NCI-H510A treated with DMSO at 0.1 percent for 48 hours (cell line): Measurements from ENCODE around the gene TMEM222.
"Not testable (repeated sequence)": the region's sequence is repeated elsewhere in the genome, so short reads cannot be mapped to it uniquely, and the experiment has no call there.

Experiments used
- DNase-seq: peaks from one replicate; lab custom pipeline; 2025; lab: John Stamatoyannopoulos, UW

Gene TMEM222

DNA sequence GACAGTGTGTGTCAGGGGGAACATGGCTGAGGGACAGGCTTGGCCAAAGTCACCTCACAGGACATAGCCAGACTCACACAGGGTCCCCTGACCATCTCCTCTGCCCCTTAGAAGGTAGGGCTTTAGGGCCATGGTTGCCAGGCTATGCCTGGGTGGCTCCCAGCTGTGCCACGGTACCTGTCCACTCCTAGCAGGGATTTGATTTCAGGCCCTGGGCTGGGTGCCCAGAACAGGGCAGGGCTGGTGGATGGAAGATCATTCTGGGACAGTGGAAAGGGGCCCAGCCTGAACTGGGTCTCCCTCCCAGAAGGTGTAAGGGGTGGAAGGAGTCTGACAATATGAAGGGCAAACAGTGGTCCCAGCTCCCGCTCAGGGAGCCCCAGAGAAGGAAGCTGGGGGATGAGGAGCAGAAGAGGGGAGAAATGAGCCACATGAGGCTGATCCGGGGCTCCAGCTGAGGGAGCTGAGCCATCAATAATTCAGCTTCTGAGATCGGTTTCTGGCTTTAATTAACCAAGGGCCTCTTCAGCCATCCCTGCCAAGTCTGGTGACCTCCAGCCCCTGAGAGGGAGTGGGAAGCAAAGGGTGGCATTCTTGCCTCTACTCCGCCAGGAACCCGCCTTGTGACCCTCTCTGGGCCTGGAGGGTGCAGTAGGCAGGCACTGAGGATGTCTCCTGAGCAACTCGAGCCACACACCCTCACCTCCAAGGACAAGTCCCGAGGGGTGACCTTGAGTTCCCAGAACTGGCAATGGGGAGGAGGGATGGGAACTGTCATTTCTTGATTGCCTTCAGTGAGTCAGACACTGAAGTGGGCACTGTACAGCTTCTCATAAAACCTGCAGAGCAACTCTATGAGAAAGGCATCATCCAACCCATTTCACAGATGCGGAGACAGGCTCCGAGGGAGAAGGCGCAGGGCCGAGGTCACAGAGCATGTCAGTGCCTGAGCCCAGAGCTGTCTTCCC is 59.1 kb downstream of the TMEM222 start:
- DNase-seq, result no peak

- DNase-seq, result no peak
Measured at GRCh38 chr1:27381969-27382762, 60.2 kb downstream of the TMEM222 start.

DNA sequence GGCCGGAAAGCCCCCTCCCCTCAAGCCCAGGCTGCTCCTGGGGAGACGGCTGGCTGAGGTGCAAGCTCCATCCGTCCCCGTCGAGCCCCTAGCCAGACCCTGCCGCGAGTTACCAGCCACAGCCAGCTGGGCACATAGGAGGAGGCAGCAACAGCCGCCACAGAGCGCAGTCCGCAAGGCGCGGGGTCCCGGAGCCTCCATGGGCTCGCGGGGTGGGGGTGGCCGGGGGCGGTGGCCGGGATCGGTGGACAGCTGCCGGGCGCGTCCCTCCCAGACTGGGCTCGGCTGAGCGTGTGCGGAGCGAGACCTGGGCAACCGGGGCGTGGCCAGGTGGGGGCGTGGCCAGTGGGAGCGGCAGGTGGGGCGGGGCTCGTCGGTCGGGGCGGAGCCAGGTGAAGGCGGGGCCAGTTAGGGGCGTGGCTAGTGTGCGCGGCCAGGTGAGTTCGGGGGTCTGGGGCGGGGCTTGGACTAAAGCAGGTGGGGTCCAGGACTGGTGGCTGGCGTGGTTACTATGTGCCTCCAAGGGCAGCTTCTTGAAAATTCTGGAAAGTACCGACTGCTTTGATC is 61.2 kb downstream of the TMEM222 start, which contains the start of gene CD164L2:
Gene CD164L2 (minus strand): TSS at position 295 of the 567 bp plus-strand sequence. CDS start 94 bp downstream, at position 201.
- DNase-seq, result no peak

- DNase-seq, result no peak
Measured at GRCh38 chr1:27383661-27384060, 61.7 kb downstream of the TMEM222 start.

DNA sequence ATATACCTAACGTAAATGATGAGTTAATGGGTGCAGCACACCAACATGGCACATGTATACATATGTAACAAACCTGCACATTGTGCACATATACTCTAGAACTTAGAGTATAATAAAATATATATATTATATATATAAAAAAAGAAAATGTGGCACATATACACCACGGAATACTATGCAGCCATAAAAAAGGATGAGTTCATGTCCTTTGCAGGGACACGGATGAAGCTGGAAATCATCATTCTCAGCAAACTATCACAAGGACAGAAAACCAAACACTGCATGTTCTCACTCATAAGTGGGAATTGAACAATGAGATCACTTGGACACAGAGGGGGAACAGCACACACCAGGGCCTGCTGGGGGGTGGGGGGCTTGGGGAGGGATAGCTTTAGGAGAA is 62.8 kb downstream of the TMEM222 start:
- DNase-seq, result not testable (repeated sequence)
